Measurements from ENCODE around the gene KCNQ5. TPM values are rescaled to one million over a fixed set of nuclear protein-coding genes. Genes with fewer than 3 reads are reported as not detected.

Gene KCNQ5
- total and polyA plus RNA-seq, 2 of the 8 experiments (the other 6 are each of a cell fraction or from before 2014, with no cell fraction given), result 0.83 to 1.2 TPM

DNA sequence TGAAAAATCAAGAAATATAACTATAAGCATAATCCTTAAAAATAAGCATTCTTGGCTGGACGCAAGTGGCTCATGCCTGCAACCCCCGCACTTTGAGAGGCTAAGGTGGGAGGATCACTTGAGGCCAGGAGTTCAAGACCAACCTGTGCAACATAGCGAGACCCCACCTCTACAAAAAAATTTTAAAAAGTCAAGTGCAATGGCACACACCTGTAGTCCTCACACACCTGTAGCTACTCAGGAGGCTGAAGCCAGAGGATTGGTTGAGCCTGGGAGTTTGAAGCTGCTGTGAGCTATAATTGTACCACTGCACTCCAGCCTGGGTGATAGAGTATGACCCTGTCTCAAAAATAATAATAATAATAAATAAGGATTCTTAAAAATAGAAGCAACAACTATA is 494.5 kb downstream of the KCNQ5 start:
- ChIA-PET POLR2A (ENCODE audit: partially characterized antibody) (no interaction called here), CTCF (ENCODE audit: partially characterized antibody) (interaction anchor here (0.6 to 2.3 kb wide), 5 partner anchors 9 to 704 kb away, joined by 3 to 8 read pairs (median 3); no protein-coding TSS in a partner anchor)

More for the DNA sequence above, 494.5 kb downstream of the KCNQ5 start:
- TF ChIP-seq SIX5 (IDR thresholded peaks at IDR 0.05; ENCODE audit: low read depth, low read length) (no peak), POLR2AphosphoS5 (IDR thresholded peaks at IDR 0.05; ENCODE audit: low read depth, low read length) (no peak), MAFK (IDR thresholded peaks at IDR 0.05; ENCODE audit: low read depth, low read length) (no peak), SIN3A (conservative IDR thresholded peaks at IDR 0.05 in 1 of 2, IDR thresholded peaks at IDR 0.05 in 1 of 2; ENCODE audit: low read depth in 1 of 2, low read length in 2 of 2) (no peak), SP1 (IDR thresholded peaks at IDR 0.05; ENCODE audit: low read depth, low read length) (no peak), RBBP5 (IDR thresholded peaks at IDR 0.05; ENCODE audit: borderline replicate concordance, low read depth, low read length) (no peak)
- TF ChIP-seq, protein P1, sequence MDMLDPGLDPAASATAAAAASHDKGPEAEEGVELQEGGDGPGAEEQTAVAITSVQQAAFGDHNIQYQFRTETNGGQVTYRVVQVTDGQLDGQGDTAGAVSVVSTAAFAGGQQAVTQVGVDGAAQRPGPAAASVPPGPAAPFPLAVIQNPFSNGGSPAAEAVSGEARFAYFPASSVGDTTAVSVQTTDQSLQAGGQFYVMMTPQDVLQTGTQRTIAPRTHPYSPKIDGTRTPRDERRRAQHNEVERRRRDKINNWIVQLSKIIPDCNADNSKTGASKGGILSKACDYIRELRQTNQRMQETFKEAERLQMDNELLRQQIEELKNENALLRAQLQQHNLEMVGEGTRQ (IDR thresholded peaks at IDR 0.05; ENCODE audit: low read length), result no peak
- Histone ChIP-seq H2AFZ (ENCODE audit: low read length) (no peak overlapping the region), H3K4me1 (replicated peaks in 1 of 4; ENCODE audit: control insufficient read depth in 3 of 4, insufficient read depth in 4 of 4, low read length in 3 of 4) (no peaks in the 10 kb centered on the region), H3K9me3 (ENCODE audit: insufficient read depth in 2 of 2, low read depth in 1 of 2, low read length in 1 of 2) (no peaks in the 10 kb centered on the region), H3K79me2 (ENCODE audit: control insufficient read depth in 1 of 2, insufficient read depth in 2 of 2, low read length in 2 of 2) (no peaks in the 10 kb centered on the region), H4K91ac (replicated peaks; ENCODE audit: insufficient read length, low read length) (no peak overlapping the region), H3K14ac (ENCODE audit: insufficient read length) (no peak overlapping the region), H3K23ac (ENCODE audit: insufficient read length) (no peak overlapping the region), H3K18ac (ENCODE audit: extremely low read depth, low read length) (no peak overlapping the region), H2BK12ac (ENCODE audit: low read depth, low read length) (no peak overlapping the region), H4K20me1 (replicated peaks in 1 of 2; ENCODE audit: control insufficient read depth in 1 of 2, insufficient read depth in 2 of 2, low read length in 2 of 2) (no peaks in the 10 kb centered on the region), H4K5ac (ENCODE audit: insufficient read length, low read depth, low read length) (no peak overlapping the region), H3K79me1 (ENCODE audit: low read depth, low read length) (no peaks in the 10 kb centered on the region), H3K27me3 (replicated peaks in 1 of 4; ENCODE audit: control insufficient read depth in 3 of 4, extremely low read depth in 1 of 4, insufficient read depth in 3 of 4, low read length in 3 of 4) (no peaks in the 10 kb centered on the region), H3K23me2 (ENCODE audit: low read depth, low read length) (no peaks in the 10 kb centered on the region), H4K8ac (ENCODE audit: extremely low read depth, insufficient read depth, low read length) (no peak overlapping the region), H2BK20ac (ENCODE audit: low read length) (no peak overlapping the region), H3K4me2 (ENCODE audit: insufficient read depth in 1 of 2, low read depth in 2 of 2, low read length in 2 of 2) (no peak overlapping the region), H3K4ac (replicated peaks; ENCODE audit: insufficient read length, low read depth, low read length) (no peak overlapping the region), H2BK15ac (ENCODE audit: low read length) (no peak overlapping the region), H3K27ac (ENCODE audit: low read depth, low read length) (no peak overlapping the region), H2AK5ac (ENCODE audit: low read depth, low read length) (no peak overlapping the region), H3K9ac (replicated peaks in 1 of 4; ENCODE audit: extremely low read depth in 1 of 4, low read depth in 3 of 4, low read length in 3 of 4) (no peak overlapping the region), H2BK5ac (ENCODE audit: low read depth, low read length) (no peak overlapping the region), H3K4me3 (ENCODE audit: extremely low read depth in 1 of 4, insufficient read depth in 2 of 4, low read depth in 3 of 4, low read length in 4 of 4) (no peak overlapping the region), H3K56ac (replicated peaks; ENCODE audit: insufficient read length, low read depth, low read length) (no peak overlapping the region), H2BK120ac (replicated peaks; ENCODE audit: low read depth, low read length) (no peak overlapping the region), H3K36me3 (ENCODE audit: control insufficient read depth in 2 of 4, insufficient read depth in 4 of 4, low read length in 3 of 4) (no peaks in the 10 kb centered on the region)
- FAIRE-seq (no peak), DNase-seq (ENCODE audit: low read depth in 1 of 2, low spot score in 2 of 2) (no peak)
- WGBS, 2 experiments (ENCODE audit: extremely low coverage in 1 of 2, insufficient coverage in 1 of 2, insufficient read length in 1 of 2, insufficient replicate concordance in 2 of 2, low coverage in 1 of 2, low lambda C conversion rate in 2 of 2, missing lambda C conversion rate in 1 of 2), result 94% methylated on average over 3 of the region's 3 CpGs; no CpG with 5 or more reads in 1 of the 2 experiments

Measured in H1 (cell line).